Measurements from ENCODE around the gene CTDP1.

- TF ChIP-seq CTCF (conservative IDR thresholded peaks at IDR 0.05; ENCODE audit: low read length) (no peak), EZH2phosphoT487 (IDR thresholded peaks at IDR 0.05; ENCODE audit: borderline replicate concordance) (no peak)
Measured at GRCh38 chr18:79792096-79792987, 112.7 kb downstream of the CTDP1 start.

Data from Loucy (cell line).